ENCODE results near the gene COG7. TPM values are rescaled to one million over a fixed set of nuclear protein-coding genes. Genes with fewer than 3 reads are reported as not detected.

COG7 gene
- total RNA-seq, 1 experiment from 2014 or later = 22.1 TPM

GRCh38 chr16:23485257-23485614, 32.2 kb upstream of the COG7 start:
- no peaks in the 10 kb centered on the region; the same call in 1 of the 2 replicates for H4K20me1 ChIP-seq (ENCODE audit: insufficient read depth)
- ATAC-seq = no peak
- H3K4me1 ChIP-seq (ENCODE audit: control insufficient read depth in 1 of 2, insufficient read depth in 2 of 2, low read length in 2 of 2) = no peaks in the 10 kb centered on the region
- RAD21 ChIA-PET (ENCODE audit: low non-redundant PET in 1 of 2, low total read pairs in 2 of 2, uncharacterized antibody in 2 of 2, unreplicated experiment in 2 of 2) = no interaction called here
- H3K4me2 ChIP-seq (ENCODE audit: low read length) = no peak overlapping the region
- no TSS peak for BruUV-seq (replicated peaks)
- H3K9me2 ChIP-seq (ENCODE audit: insufficient read depth) = no peaks in the 10 kb centered on the region
- no peaks in the 10 kb centered on the region for H3K27me3 ChIP-seq (ENCODE audit: insufficient read depth, low read length)
- H3K4me3 ChIP-seq (replicated peaks in 1 of 2; ENCODE audit: low read depth in 1 of 2, low read length in 2 of 2) = no peak overlapping the region
- no peak overlapping the region for H3K9ac ChIP-seq (ENCODE audit: low read length)
- POLR2A ChIA-PET = no interaction called here
- CTCF ChIA-PET = no interaction called here
- H3K27ac ChIP-seq (ENCODE audit: low read depth, low read length) = no peak overlapping the region
- H3K9me3 ChIP-seq (ENCODE audit: control insufficient read depth in 1 of 2, insufficient read depth in 1 of 2, low read depth in 1 of 2, low read length in 2 of 2) = no peaks in the 10 kb centered on the region
- DNase-seq (ENCODE audit: low read depth, low spot score) = no peak
- H2AFZ ChIP-seq (ENCODE audit: low read depth, low read length, poor library complexity, severe bottlenecking) = no peak overlapping the region
- intact Hi-C loops (cut with micrococcal nuclease) = no loop called here
- no peaks in the 10 kb centered on the region for H3K79me2 ChIP-seq (ENCODE audit: insufficient read depth, low read length)
- TF ChIP-seq POLR2AphosphoS5 (IDR thresholded peaks at IDR 0.05; ENCODE audit: low read depth, low read length) = no peak
- no peak for TF ChIP-seq EGR1 (IDR thresholded peaks at IDR 0.05; ENCODE audit: low read depth)
- no peak for TF ChIP-seq SIN3A (IDR thresholded peaks at IDR 0.05; ENCODE audit: low read depth)
- TF ChIP-seq FOSL1 (IDR thresholded peaks at IDR 0.05; ENCODE audit: low read depth) = no peak
- no peak for TF ChIP-seq ZBTB33 (IDR thresholded peaks at IDR 0.05; ENCODE audit: extremely low read depth, insufficient replicate concordance, low read length)
- no peak for TF ChIP-seq SP1 (IDR thresholded peaks at IDR 0.05; ENCODE audit: low read depth)
- TF ChIP-seq YY1 (IDR thresholded peaks at IDR 0.05; ENCODE audit: extremely low read depth, insufficient replicate concordance, low read depth, low read length) = no peak
- no peak for TF ChIP-seq ZFX (IDR thresholded peaks at IDR 0.05)
- TF ChIP-seq TCF7L2 (IDR thresholded peaks at IDR 0.05; ENCODE audit: borderline replicate concordance, extremely low read depth, insufficient read depth, insufficient read length) = no peak
- no peak for TF ChIP-seq EZH2 (IDR thresholded peaks at IDR 0.05)
- no peak for TF ChIP-seq JUND (IDR thresholded peaks at IDR 0.05)
- no peak for TF ChIP-seq POLR2A (IDR thresholded peaks at IDR 0.05; ENCODE audit: borderline replicate concordance, extremely low read depth, insufficient read depth, insufficient read length)
- TF ChIP-seq SRF (IDR thresholded peaks at IDR 0.05; ENCODE audit: low read depth) = no peak
- no peak for TF ChIP-seq REST (IDR thresholded peaks at IDR 0.05; ENCODE audit: low read depth)
- TF ChIP-seq RAD21 (IDR thresholded peaks at IDR 0.05; ENCODE audit: low read depth) = no peak
- TF ChIP-seq CBX3 (IDR thresholded peaks at IDR 0.05; ENCODE audit: low read depth) = no peak
- peaks cover 62 to 76% of the 10 kb centered on the region in 2 experiments; a peak in 3 of 4 replicates for H3K36me3 ChIP-seq (ENCODE audit: control insufficient read depth in 1 of 2, insufficient read depth in 2 of 2, low read length in 2 of 2)

Measured in HCT116 (cell line).